Cardiac muscle cell (in vitro differentiated cells and primary cell): ENCODE data around the gene RPS6KL1. TPM values are rescaled to one million over a fixed set of nuclear protein-coding genes. Genes with fewer than 3 reads are reported as not detected.

Experiments used
- DNase-seq, 2 donors: peaks; one replicate each; pipeline versions ENCODE4 v3.0.0 to v3.0.0-alpha.2; 2010 to 2017; ENCODE audit warnings: low read depth in 1 of 2, low spot score in 1 of 2
- H3K27ac ChIP-seq: fragments of 200-600 bp; sonication (generic); 2 replicates; pipeline ENCODE4 v1.5.1; 2016
- H3K27me3 ChIP-seq: fragments of 200-600 bp; sonication (generic); 2 replicates; pipeline ENCODE4 v1.6.0; 2016; ENCODE audit warnings: control low read depth
- H3K36me3 ChIP-seq: fragments of 200-600 bp; sonication (generic); 2 replicates; pipeline ENCODE4 v1.5.1; 2016; ENCODE audit warnings: control low read depth
- H3K4me1 ChIP-seq: fragments of 200-600 bp; sonication (generic); 2 replicates; pipeline ENCODE4 v1.8.1; 2017; ENCODE audit warnings: low read depth, mild to moderate bottlenecking, mixed run types
- H3K4me3 ChIP-seq: fragments of 200-600 bp; sonication (generic); 2 replicates; pipeline ENCODE4 v1.5.1; 2016; ENCODE audit warnings: mild to moderate bottlenecking
- H3K9me3 ChIP-seq: fragments of 200-600 bp; sonication (generic); 2 replicates; pipeline ENCODE4 v1.5.1; 2017; ENCODE audit warnings: low read depth, mild to moderate bottlenecking, control low read depth
- polyA plus RNA-seq: library from polyadenylated mRNA; unstranded; fragments of >200 nt; fragmentation: Nextera tagmentation; extraction: Ambion mirVana; gene quantifications from 2 replicates; pipeline ENCODE4 v1.2.1, GENCODE V29; 2016
- total RNA-seq: library from RNA; depleted of rRNA; stranded (reverse); fragments of >200 nt; gene quantifications from 2 replicates; pipeline ENCODE4 v1.2.3, GENCODE V29; 2016
- TF ChIP-seq, protein P1 (sequence below): IDR thresholded peaks from 2 replicates; pipeline ENCODE4 v1.5.1; 2012; ENCODE audit warnings: low read depth, mild to moderate bottlenecking, low read length

RPS6KL1 gene, protein sequence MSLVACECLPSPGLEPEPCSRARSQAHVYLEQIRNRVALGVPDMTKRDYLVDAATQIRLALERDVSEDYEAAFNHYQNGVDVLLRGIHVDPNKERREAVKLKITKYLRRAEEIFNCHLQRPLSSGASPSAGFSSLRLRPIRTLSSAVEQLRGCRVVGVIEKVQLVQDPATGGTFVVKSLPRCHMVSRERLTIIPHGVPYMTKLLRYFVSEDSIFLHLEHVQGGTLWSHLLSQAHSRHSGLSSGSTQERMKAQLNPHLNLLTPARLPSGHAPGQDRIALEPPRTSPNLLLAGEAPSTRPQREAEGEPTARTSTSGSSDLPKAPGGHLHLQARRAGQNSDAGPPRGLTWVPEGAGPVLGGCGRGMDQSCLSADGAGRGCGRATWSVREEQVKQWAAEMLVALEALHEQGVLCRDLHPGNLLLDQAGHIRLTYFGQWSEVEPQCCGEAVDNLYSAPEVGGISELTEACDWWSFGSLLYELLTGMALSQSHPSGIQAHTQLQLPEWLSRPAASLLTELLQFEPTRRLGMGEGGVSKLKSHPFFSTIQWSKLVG
- total RNA-seq, result 7.6 and 15.1 TPM in 2 replicates
- 9.3 and 9.8 TPM in 2 replicates for polyA plus RNA-seq

DNA sequence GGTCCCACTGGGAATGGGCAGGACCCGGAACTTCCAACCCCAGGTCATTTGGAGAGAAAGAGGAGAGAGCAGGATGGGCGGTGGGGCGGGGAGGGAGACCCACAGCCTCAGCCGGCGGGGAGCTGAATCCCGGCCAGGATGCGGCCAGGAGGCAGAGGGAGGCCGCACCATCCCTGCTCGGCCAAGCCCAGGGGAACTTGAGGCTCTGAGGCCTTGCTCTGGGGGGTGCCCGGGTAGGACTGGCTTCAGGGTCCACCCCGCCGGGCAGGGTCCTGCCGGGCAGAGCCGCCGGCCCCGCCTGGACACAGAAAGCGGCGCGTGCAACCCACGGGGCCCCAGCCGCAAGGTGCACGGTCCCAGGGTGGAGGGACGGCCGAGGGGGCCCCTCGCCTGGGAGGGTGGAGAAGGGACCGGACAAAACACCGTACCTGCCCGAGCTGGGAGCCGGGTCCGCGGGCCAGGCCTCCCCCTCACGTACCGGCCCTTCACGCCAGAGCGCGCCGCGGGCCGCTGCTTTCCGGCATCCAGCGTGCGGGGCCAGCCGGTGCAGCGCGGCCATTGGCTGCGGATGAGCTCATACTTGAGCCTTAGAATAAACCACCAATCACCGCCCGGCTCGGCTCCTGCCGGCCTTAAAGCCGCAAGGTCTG is at the start of gene RPS6KL1:
TSS of gene RPS6KL1 (minus strand) at position 509 of the 650 bp plus-strand sequence. CDS start 1,719 bp downstream, outside the sequence.
- DNase-seq, result peak; percentile 76 to 94
- Histone ChIP-seq H3K4me3 (peak within 1 kb of the TSS; percentile 30), H3K36me3 (no peaks in the 10 kb centered on the region), H3K27ac (no peak within 1 kb of the TSS), H3K27me3 (peaks cover 12% of the 10 kb centered on the region), H3K4me1 (peaks cover under 1% of the 10 kb centered on the region), H3K9me3 (no peaks in the 10 kb centered on the region)
- TF ChIP-seq, protein P1, sequence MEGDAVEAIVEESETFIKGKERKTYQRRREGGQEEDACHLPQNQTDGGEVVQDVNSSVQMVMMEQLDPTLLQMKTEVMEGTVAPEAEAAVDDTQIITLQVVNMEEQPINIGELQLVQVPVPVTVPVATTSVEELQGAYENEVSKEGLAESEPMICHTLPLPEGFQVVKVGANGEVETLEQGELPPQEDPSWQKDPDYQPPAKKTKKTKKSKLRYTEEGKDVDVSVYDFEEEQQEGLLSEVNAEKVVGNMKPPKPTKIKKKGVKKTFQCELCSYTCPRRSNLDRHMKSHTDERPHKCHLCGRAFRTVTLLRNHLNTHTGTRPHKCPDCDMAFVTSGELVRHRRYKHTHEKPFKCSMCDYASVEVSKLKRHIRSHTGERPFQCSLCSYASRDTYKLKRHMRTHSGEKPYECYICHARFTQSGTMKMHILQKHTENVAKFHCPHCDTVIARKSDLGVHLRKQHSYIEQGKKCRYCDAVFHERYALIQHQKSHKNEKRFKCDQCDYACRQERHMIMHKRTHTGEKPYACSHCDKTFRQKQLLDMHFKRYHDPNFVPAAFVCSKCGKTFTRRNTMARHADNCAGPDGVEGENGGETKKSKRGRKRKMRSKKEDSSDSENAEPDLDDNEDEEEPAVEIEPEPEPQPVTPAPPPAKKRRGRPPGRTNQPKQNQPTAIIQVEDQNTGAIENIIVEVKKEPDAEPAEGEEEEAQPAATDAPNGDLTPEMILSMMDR, result no peak

DNA sequence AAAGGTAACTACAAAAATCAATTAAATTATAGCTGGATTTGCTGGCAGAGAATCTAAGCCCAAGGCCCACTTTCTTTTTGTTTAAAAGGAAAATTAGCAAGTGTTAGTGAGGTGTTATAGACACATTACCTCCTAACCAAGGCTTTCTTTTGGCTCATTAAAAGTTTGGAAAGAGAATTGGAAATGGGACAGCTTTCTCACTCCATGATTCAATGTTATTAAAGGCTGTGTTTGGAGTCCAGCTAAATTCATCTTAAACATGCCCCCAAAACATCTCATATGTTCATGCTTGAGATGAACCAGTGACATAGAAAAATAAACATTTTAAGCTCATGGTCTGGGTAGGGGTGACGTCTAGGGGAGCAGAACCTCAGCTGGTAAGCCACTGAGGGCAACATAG is 45.8 kb upstream of the RPS6KL1 start:
- H3K27me3 ChIP-seq, result no peaks in the 10 kb centered on the region
- H3K4me1 ChIP-seq, result peaks cover 4% of the 10 kb centered on the region
- no peak for DNase-seq
- H3K36me3 ChIP-seq, result no peaks in the 10 kb centered on the region
- TF ChIP-seq, protein P1, result no peak
- no peak overlapping the region for H3K27ac ChIP-seq
- H3K9me3 ChIP-seq, result no peaks in the 10 kb centered on the region
- H3K4me3 ChIP-seq, result no peak overlapping the region

DNA sequence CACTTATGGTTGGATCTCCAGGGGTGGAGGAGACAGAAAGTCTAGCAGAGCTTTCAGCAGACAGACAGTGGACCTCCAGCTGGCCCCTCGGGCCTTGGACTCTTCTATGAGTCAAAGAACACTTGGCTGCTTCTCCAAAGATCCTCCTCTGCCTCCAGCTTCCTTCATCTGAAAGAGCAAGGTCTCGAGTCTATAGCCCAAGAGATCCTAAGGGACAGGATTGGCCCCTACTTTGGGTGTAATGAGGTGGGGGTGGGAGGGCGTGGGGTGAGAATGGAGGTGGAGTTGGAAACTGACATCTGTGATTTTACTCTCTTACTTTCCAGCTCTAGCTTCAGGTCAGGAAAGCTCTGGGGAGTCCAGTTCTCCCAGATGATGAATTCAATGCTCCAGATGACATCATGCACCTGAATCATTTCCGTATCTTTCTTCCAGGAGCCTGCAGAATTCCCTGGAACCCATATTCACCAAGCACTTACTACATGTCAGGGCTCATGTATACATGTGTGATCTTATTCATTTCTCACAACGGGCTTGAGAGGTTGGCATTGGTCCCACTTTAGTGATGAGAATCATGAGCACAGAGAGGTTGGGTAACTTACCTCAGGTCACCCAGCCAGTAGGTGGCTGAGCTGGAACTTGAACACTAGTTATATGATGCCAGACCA is 42.6 kb upstream of the RPS6KL1 start:
- DNase-seq, result peak in 1 of 2 donors; percentile 29
- no peak overlapping the region for H3K27ac ChIP-seq
- H3K9me3 ChIP-seq, result no peaks in the 10 kb centered on the region
- no peaks in the 10 kb centered on the region for H3K36me3 ChIP-seq
- no peak overlapping the region for H3K4me3 ChIP-seq
- TF ChIP-seq, protein P1, result no peak
- no peaks in the 10 kb centered on the region for H3K27me3 ChIP-seq
- peaks cover 9% of the 10 kb centered on the region for H3K4me1 ChIP-seq

DNA sequence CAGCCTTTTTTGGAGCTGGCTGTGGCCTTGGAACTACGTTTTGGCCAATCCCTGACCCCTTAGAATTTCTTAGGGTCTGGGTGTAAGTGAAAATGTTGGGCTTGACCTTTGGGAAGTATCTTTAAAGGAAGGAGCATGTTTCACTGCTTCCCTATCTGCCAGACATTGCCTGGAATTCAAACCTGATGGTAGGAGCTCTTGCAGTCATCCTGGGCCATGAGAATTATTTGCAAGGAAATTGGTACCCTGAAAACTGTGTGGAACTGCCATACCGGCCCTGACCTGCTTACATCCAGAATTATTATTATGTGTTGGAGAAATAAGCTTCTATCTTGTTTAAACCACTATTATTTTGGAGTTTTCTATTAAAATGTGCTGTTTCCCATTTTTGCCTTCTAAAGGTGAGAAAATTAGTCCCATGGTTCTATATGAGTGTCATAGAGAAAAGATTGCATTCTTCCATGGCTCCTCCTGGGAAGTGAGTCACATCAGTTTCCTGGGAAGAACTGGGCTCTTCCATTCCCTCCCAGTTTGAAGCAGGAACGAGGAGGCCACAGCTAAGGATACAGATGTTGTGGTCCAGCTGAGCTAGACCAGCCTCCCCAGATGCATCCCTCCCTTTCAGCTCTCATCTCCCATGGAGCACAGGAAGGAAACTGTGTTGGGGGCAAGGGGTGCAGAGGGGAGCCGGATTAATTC is 41.9 kb upstream of the RPS6KL1 start:
- Histone ChIP-seq H3K9me3 (no peaks in the 10 kb centered on the region), H3K4me3 (no peak overlapping the region), H3K4me1 (peaks cover 9% of the 10 kb centered on the region), H3K27me3 (no peaks in the 10 kb centered on the region), H3K36me3 (no peaks in the 10 kb centered on the region), H3K27ac (no peak overlapping the region)
- TF ChIP-seq, protein P1, result no peak
- DNase-seq, result peak in 1 of 2 donors; percentile 51
